ENCODE measurements around the gene DPP7. TPM values are rescaled to one million over a fixed set of nuclear protein-coding genes. Genes with fewer than 3 reads are reported as not detected.

The DPP7 gene
- total RNA-seq, 1 experiment from 2014 or later, result 291 TPM

GRCh38 chr9:137141050-137141810 lies 26.7 kb upstream of the DPP7 start:
- Histone ChIP-seq H3K4me2 (ENCODE audit: low read length) (no peak overlapping the region), H3K9me3 (ENCODE audit: control insufficient read depth in 1 of 2, insufficient read depth in 1 of 2, low read depth in 1 of 2, low read length in 2 of 2) (no peaks in the 10 kb centered on the region), H3K4me3 (replicated peaks in 1 of 2; ENCODE audit: low read depth in 1 of 2, low read length in 2 of 2) (no peak overlapping the region), H4K20me1 (ENCODE audit: insufficient read depth) (no peaks in the 10 kb centered on the region), H3K79me2 (ENCODE audit: insufficient read depth, low read length) (no peaks in the 10 kb centered on the region), H3K27me3 (ENCODE audit: insufficient read depth, low read length) (no peaks in the 10 kb centered on the region), H3K36me3 (ENCODE audit: control insufficient read depth in 1 of 2, insufficient read depth in 2 of 2, low read length in 2 of 2) (no peaks in the 10 kb centered on the region), H2AFZ (ENCODE audit: low read depth, low read length, poor library complexity, severe bottlenecking) (no peak overlapping the region), H3K9ac (ENCODE audit: low read length) (no peak overlapping the region), H3K9me2 (ENCODE audit: insufficient read depth) (no peaks in the 10 kb centered on the region), H3K4me1 (ENCODE audit: control insufficient read depth in 1 of 2, insufficient read depth in 2 of 2, low read length in 2 of 2) (peaks cover 0 to 4% of the 10 kb centered on the region in 2 experiments; a peak in 3 of 4 replicates), H3K27ac (ENCODE audit: low read depth, low read length) (no peak overlapping the region)
- DNase-seq (ENCODE audit: low read depth, low spot score), result no peak
- ChIA-PET RAD21 (ENCODE audit: low non-redundant PET in 1 of 2, low total read pairs in 2 of 2, uncharacterized antibody in 2 of 2, unreplicated experiment in 2 of 2) (no interaction called here), POLR2A (no interaction called here), CTCF (no interaction called here)
- no TSS peak for BruUV-seq (replicated peaks)
- TF ChIP-seq CTCF (IDR thresholded peaks at IDR 0.05 in 2 of 3, conservative IDR thresholded peaks at IDR 0.05 in 1 of 3; ENCODE audit: borderline replicate concordance in 1 of 3, insufficient read depth in 1 of 3, low read depth in 2 of 3, low read length in 2 of 3), result no peak
- TF ChIP-seq EZH2 (IDR thresholded peaks at IDR 0.05), result no peak
- no peak for TF ChIP-seq JUND (IDR thresholded peaks at IDR 0.05)
- TF ChIP-seq TCF7L2 (IDR thresholded peaks at IDR 0.05; ENCODE audit: borderline replicate concordance, extremely low read depth, insufficient read depth, insufficient read length), result no peak
- no peak for TF ChIP-seq SP1 (IDR thresholded peaks at IDR 0.05; ENCODE audit: low read depth)
- no peak for TF ChIP-seq CEBPB (IDR thresholded peaks at IDR 0.05; ENCODE audit: low read depth)
- no peak for TF ChIP-seq ZBTB33 (IDR thresholded peaks at IDR 0.05; ENCODE audit: extremely low read depth, insufficient replicate concordance, low read length)
- TF ChIP-seq ATF3 (IDR thresholded peaks at IDR 0.05), result no peak
- TF ChIP-seq EGR1 (IDR thresholded peaks at IDR 0.05; ENCODE audit: low read depth), result no peak
- no peak for TF ChIP-seq POLR2AphosphoS5 (IDR thresholded peaks at IDR 0.05; ENCODE audit: low read depth, low read length)
- TF ChIP-seq ELF1 (IDR thresholded peaks at IDR 0.05; ENCODE audit: borderline replicate concordance, low read depth), result no peak
- TF ChIP-seq ZNF274 (IDR thresholded peaks at IDR 0.05; ENCODE audit: low read depth, low read length), result no peak
- TF ChIP-seq SIN3A (IDR thresholded peaks at IDR 0.05; ENCODE audit: low read depth), result no peak
- no peak for TF ChIP-seq MAX (IDR thresholded peaks at IDR 0.05)
- TF ChIP-seq RAD21 (IDR thresholded peaks at IDR 0.05; ENCODE audit: low read depth), result no peak
- TF ChIP-seq EZH2phosphoT487 (IDR thresholded peaks at IDR 0.05; ENCODE audit: borderline replicate concordance), result no peak
- ATAC-seq, result no peak
- intact Hi-C loops (cut with micrococcal nuclease), result no loop called here
